OCI-LY7 (cell line): ENCODE measurements around the gene DGKG. TPM values are rescaled to one million over a fixed set of nuclear protein-coding genes. Genes with fewer than 3 reads are reported as not detected.

Experiments
- BruUV-seq: library from RNA; stranded (reverse); fragments of 400-500 nt; replicated peaks from 2 replicates; lab custom pipeline; 2021; lab: Mats Ljungman, UMichigan
- CTCF ChIA-PET: fragments of 300-600 bp; sonication (Branson Sonifier 250); formaldehyde crosslinking; loops from one replicate; lab custom pipeline; 2022; ENCODE audit warnings: antibody characterized with exemption; ENCODE audit not compliant: unreplicated experiment; lab: Charles Lee
- POLR2A ChIA-PET: fragments of 300-600 bp; sonication (Branson Sonifier 250); formaldehyde crosslinking; loops from one replicate; lab custom pipeline; 2022; ENCODE audit warnings: antibody characterized with exemption; lab: Charles Lee
- DNase-seq: peaks from one replicate; pipeline ENCODE4 v3.0.0-alpha.2; 2015; ENCODE audit warnings: low spot score
- H2AFZ ChIP-seq: fragments of 200-600 bp; sonication (generic), shearing (Covaris generic); 2 replicates; pipeline ENCODE4 v1.6.1; 2014; ENCODE audit warnings: mild to moderate bottlenecking, antibody characterized with exemption, low read length, moderate library complexity
- H3K27ac ChIP-seq: fragments of 200-600 bp; sonication (generic); 2 replicates; pipeline ENCODE4 v1.5.1; 2014; ENCODE audit warnings: mixed run types, low read depth, mild to moderate bottlenecking, moderate library complexity, low read length, inconsistent platforms; ENCODE audit not compliant: poor library complexity, severe bottlenecking
- H3K36me3 ChIP-seq: fragments of 200-600 bp; sonication (generic); 2 replicates; pipeline ENCODE4 v1.6.1; 2014; ENCODE audit warnings: mild to moderate bottlenecking, antibody characterized with exemption, low read length, moderate library complexity, mixed read lengths; ENCODE audit not compliant: insufficient read depth
- H3K4me1 ChIP-seq: fragments of 200-600 bp; sonication (generic); 2 replicates; pipeline ENCODE4 v1.5.1; 2014; ENCODE audit warnings: mild to moderate bottlenecking, low read length; ENCODE audit not compliant: insufficient read depth, poor library complexity, severe bottlenecking
- H3K4me2 ChIP-seq: fragments of 200-600 bp; sonication (generic); 2 replicates; pipeline ENCODE4 v1.6.1; 2014; ENCODE audit warnings: mild to moderate bottlenecking, low read length
- H3K4me3 ChIP-seq: fragments of 200-600 bp; sonication (generic); 2 replicates; pipeline ENCODE4 v1.5.1; 2014; ENCODE audit warnings: mild to moderate bottlenecking, low read depth, low read length; ENCODE audit not compliant: poor library complexity, severe bottlenecking
- H3K79me2 ChIP-seq: fragments of 200-600 bp; sonication (generic); 2 replicates; pipeline ENCODE4 v1.6.1; 2016; ENCODE audit warnings: low read depth, mild to moderate bottlenecking, low read length, moderate library complexity, mixed read lengths; ENCODE audit not compliant: insufficient read depth
- H3K9me2 ChIP-seq: fragments of 200-600 bp; sonication (generic); 2 replicates; pipeline ENCODE4 v1.6.1; 2016; ENCODE audit warnings: mild to moderate bottlenecking, low read length, mixed read lengths; ENCODE audit not compliant: insufficient read depth
- H3K9me3 ChIP-seq: fragments of 200-600 bp; sonication (generic); 2 replicates; pipeline ENCODE4 v1.6.1; 2014; ENCODE audit warnings: mild to moderate bottlenecking, mixed run types, low read length, mixed read lengths
- H4K20me1 ChIP-seq: fragments of 200-600 bp; sonication (generic); 2 replicates; pipeline ENCODE4 v1.6.1; 2014; ENCODE audit warnings: mild to moderate bottlenecking, antibody characterized with exemption, low read length, moderate library complexity, mixed read lengths; ENCODE audit not compliant: insufficient read depth
- CTCF ChIP-seq: fragments of 200-600 bp; sonication (generic); conservative IDR thresholded peaks from 2 replicates; pipeline ENCODE4 v1.5.1; 2014; ENCODE audit warnings: mild to moderate bottlenecking, antibody characterized with exemption, low read length, moderate library complexity, mixed read lengths
- EZH2phosphoT487 ChIP-seq: fragments of 200-600 bp; sonication (generic); IDR thresholded peaks from 2 replicates; pipeline ENCODE4 v1.6.1; 2018; ENCODE audit warnings: low read depth, borderline replicate concordance, mild to moderate bottlenecking, mixed run types, antibody characterized with exemption, low read length, moderate library complexity, mixed read lengths
- intact Hi-C: fragments of 100-400 bp; cut with micrococcal nuclease; formaldehyde crosslinking; loops from one replicate; pipeline ENCODE4 v1.10.0; 2022; ENCODE audit not compliant: unreplicated experiment
- total RNA-seq, 2 experiments: library from RNA; depleted of rRNA in 1 of 2; stranded (reverse); fragments of >200 nt in 1 of 2; shearing (Covaris generic) in 1 of 2; gene quantifications; 2 replicates each; pipeline ENCODE4 v1.2.3, GENCODE V29; 2014 to 2022

DGKG gene
- total RNA-seq, 2 experiments from 2014 or later, result 0.06 TPM; not detected in 1

- H3K4me1 ChIP-seq, result peaks cover 23% of the 10 kb centered on the region
- DNase-seq, result peak; percentile 46
- ChIA-PET CTCF (interaction anchor here (0.8 kb wide), 1 partner anchor 16 kb away, joined by 3 read pairs; no protein-coding TSS in a partner anchor), POLR2A (interaction anchor here (0.5 to 1.3 kb wide), 5 partner anchors 15 to 1799 kb away, joined by 3 read pairs; no protein-coding TSS in a partner anchor)
- H3K9me3 ChIP-seq, result no peaks in the 10 kb centered on the region
- no peak overlapping the region for H3K4me3 ChIP-seq
- H3K27ac ChIP-seq, result no peak overlapping the region
- H2AFZ ChIP-seq, result peak overlapping the region; percentile 63
- H4K20me1 ChIP-seq, result no peaks in the 10 kb centered on the region
- no TSS peak for BruUV-seq
- no peak overlapping the region for H3K4me2 ChIP-seq
- no peaks in the 10 kb centered on the region for H3K79me2 ChIP-seq
- TF ChIP-seq CTCF (no peak), EZH2phosphoT487 (no peak)
- H3K36me3 ChIP-seq, result no peaks in the 10 kb centered on the region
- no peaks in the 10 kb centered on the region for H3K9me2 ChIP-seq
- intact Hi-C loops, result loop anchor here (5.0 kb wide), 1 partner anchor 58 kb away; no protein-coding TSS in a partner anchor
Measured at GRCh38 chr3:186209810-186210752, 152.0 kb downstream of the DGKG start.

GRCh38 chr3:186208296-186208989 is 153.6 kb downstream of the DGKG start:
- peak; percentile 69 for DNase-seq
- Histone ChIP-seq H3K4me2 (peak overlapping the region; percentile 47; the same call in 1 of the 2 replicates), H3K9me3 (no peaks in the 10 kb centered on the region), H2AFZ (0 out of 2 replicates have a peak overlapping the region, but pooled peaks have one; percentile 17), H3K79me2 (no peaks in the 10 kb centered on the region), H3K9me2 (no peaks in the 10 kb centered on the region), H4K20me1 (no peaks in the 10 kb centered on the region), H3K36me3 (no peaks in the 10 kb centered on the region), H3K4me3 (no peak overlapping the region), H3K27ac (peak overlapping the region; percentile 36), H3K4me1 (peaks cover 23% of the 10 kb centered on the region)
- POLR2A ChIA-PET, result interaction anchor here (0.6 to 1.5 kb wide), 6 partner anchors 10 to 551 kb away, joined by 3 to 5 read pairs (median 3); no protein-coding TSS in a partner anchor
- BruUV-seq, result no TSS peak
- CTCF ChIA-PET, result interaction anchor here (0.9 kb wide), 1 partner anchor 205 kb away, joined by 3 read pairs; no protein-coding TSS in a partner anchor
- TF ChIP-seq CTCF, result peak; percentile 72
- TF ChIP-seq EZH2phosphoT487, result no peak
- intact Hi-C loops, result loop anchor here (1.0 to 5.0 kb wide), 2 partner anchors 56 to 100 kb away; no protein-coding TSS in a partner anchor
